ENCODE results near the gene TRIM26. TPM values are rescaled to one million over a fixed set of nuclear protein-coding genes. Genes with fewer than 3 reads are reported as not detected.

Gene TRIM26
- total and polyA plus RNA-seq, 2 of the 8 experiments (the other 6 are each of a cell fraction or from before 2014, with no cell fraction given) = 21.5 to 32.3 TPM

DNA sequence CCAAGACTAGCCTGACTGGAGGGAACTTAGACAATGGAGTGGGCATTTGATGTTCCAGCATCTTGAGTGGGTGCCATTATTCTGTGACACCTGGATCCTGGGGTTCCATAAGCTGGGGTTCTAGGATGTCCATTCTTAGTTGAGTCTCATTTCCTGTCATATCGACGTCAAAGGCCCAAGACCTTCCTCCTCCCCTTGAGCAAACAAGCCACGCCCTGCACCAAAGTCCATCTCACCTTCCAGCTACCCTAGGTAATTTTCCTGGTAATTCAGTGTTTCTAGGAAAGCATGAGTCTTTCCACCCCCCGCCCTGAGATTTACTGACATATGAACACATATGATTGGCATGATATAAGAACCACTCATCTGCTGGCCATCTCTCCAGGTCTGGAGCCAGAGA lies 77.4 kb downstream of the TRIM26 start, which contains the start of gene TRIM40 (continued):
- TF ChIP-seq, protein P1, sequence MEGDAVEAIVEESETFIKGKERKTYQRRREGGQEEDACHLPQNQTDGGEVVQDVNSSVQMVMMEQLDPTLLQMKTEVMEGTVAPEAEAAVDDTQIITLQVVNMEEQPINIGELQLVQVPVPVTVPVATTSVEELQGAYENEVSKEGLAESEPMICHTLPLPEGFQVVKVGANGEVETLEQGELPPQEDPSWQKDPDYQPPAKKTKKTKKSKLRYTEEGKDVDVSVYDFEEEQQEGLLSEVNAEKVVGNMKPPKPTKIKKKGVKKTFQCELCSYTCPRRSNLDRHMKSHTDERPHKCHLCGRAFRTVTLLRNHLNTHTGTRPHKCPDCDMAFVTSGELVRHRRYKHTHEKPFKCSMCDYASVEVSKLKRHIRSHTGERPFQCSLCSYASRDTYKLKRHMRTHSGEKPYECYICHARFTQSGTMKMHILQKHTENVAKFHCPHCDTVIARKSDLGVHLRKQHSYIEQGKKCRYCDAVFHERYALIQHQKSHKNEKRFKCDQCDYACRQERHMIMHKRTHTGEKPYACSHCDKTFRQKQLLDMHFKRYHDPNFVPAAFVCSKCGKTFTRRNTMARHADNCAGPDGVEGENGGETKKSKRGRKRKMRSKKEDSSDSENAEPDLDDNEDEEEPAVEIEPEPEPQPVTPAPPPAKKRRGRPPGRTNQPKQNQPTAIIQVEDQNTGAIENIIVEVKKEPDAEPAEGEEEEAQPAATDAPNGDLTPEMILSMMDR (IDR thresholded peaks at IDR 0.05; ENCODE audit: control extremely low read depth in 1 of 3, insufficient read depth in 1 of 3, low read depth in 1 of 3, low read length in 3 of 3) = no peak
